WI38 (cell line): ENCODE results near the gene ETV2.
A peak's percentile ranks its signal among the peaks of the same experiment; 100 is the strongest.

ENCODE experiments used
- H3K4me3 ChIP-seq: 2 replicates; pipeline ENCODE4 v1.5.1; 2011; ENCODE audit warnings: low read depth, mild to moderate bottlenecking, control low read depth, low read length
- TF ChIP-seq, protein P1 (sequence below): IDR thresholded peaks from 2 replicates; pipeline ENCODE4 v1.5.1; 2012; ENCODE audit warnings: low read depth, mild to moderate bottlenecking, control low read depth, low read length

ETV2 gene

DNA sequence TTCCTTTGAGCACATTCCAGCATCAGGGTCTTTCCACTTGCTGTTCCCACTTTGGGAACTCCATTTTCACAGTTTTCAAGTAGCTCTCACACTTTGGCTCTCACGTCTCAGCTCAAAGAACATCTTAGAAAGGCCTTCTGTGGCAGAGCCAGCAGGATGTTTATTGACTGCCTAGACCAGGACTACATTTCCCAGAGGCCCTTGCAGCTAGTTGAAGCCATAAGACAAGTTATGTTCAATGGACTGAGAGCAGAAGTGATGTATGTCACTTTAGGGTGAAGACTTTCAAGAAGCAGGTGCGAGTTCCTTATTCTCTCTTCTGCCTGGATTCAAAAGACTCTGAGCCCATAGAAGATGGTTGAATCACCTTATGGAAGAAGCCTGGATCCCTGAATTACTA lies 33.3 kb upstream of the ETV2 start:
- TF ChIP-seq, protein P1, sequence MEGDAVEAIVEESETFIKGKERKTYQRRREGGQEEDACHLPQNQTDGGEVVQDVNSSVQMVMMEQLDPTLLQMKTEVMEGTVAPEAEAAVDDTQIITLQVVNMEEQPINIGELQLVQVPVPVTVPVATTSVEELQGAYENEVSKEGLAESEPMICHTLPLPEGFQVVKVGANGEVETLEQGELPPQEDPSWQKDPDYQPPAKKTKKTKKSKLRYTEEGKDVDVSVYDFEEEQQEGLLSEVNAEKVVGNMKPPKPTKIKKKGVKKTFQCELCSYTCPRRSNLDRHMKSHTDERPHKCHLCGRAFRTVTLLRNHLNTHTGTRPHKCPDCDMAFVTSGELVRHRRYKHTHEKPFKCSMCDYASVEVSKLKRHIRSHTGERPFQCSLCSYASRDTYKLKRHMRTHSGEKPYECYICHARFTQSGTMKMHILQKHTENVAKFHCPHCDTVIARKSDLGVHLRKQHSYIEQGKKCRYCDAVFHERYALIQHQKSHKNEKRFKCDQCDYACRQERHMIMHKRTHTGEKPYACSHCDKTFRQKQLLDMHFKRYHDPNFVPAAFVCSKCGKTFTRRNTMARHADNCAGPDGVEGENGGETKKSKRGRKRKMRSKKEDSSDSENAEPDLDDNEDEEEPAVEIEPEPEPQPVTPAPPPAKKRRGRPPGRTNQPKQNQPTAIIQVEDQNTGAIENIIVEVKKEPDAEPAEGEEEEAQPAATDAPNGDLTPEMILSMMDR, result no peak
- H3K4me3 ChIP-seq, result no peak overlapping the region

DNA sequence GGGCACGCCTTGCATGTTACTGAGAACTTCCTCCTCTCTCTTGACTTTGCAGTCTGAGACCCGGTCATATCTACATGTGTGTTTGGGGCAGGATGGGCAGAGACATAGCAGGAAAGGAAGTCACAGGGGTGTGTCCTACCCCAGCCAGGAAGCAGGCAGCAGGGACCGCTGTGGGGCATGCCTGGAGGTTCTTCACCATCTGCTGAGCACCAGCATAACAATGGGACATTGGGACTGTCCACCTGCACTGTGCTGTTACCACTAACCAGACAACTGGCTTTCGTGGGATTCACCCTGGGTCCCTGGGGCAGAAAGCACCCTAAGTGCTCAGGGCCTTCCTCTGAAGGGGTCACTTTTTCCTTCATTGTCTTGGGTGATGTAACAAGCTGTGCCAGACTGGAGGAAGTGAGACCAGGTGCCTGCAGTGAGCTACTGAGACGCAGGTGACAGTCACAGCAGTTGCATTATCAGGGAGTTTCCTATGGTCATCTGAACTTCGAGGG lies 31.6 kb upstream of the ETV2 start:
- no peak overlapping the region for H3K4me3 ChIP-seq
- TF ChIP-seq, protein P1, result no peak

DNA sequence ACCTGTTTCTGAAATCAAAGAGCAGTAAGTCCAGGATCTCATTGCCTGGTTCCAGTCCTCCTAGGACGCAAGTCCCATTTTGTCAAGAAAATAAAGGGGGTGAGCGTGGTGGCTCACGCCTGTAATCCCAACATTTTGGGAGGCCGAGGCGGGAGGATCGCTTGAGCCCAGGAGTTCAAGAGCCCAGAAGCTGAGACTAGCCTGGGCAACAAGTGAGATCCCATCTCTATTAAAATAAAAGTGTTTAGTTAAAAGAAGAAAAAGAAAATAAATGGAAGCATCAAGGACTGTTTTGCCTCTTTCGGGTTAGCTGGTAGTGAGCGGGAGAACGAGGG lies 29.4 kb upstream of the ETV2 start:
- TF ChIP-seq, protein P1, result no peak
- H3K4me3 ChIP-seq, result peak overlapping the region; percentile 63

DNA sequence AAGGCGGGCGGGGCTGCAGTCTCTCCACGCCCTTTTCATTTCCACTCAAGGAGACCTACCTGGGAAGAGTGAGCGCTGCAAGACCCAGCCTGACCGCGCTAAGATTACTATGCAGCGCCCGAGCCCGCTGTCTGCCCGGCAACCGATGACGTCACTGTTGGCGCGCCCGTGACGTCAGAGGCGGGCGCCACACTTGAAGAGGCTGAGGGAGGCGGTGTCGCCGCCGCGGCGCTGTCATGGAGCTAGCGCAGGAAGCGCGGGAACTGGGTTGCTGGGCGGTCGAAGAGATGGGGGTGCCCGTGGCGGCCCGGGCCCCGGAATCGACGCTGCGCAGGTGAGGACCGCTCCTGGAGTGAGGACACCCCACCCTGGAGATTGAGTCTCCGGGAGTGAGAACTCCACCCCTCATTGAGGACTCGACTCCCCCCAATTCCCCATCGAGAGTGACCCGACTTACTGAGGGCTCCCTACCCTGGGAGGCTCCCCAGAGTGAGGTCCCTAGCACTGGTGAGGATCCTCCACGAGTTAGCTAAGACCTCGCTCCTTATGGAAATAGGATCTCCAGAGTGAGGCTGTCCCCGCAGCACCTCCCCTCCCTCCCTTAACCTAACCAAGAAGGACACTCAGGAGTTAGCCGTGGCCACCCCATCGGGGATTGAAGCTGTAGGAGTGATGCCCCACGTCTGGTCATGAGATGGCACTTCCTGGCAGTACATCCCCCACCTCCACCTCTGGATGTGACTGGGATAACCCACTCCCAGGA lies 28.8 kb upstream of the ETV2 start, which contains the start of gene HAUS5:
HAUS5 (plus strand) TSS at position 177 of the 763 bp plus-strand sequence; CDS start at position 237, 60 bp downstream.
- TF ChIP-seq, protein P1, result no peak

DNA sequence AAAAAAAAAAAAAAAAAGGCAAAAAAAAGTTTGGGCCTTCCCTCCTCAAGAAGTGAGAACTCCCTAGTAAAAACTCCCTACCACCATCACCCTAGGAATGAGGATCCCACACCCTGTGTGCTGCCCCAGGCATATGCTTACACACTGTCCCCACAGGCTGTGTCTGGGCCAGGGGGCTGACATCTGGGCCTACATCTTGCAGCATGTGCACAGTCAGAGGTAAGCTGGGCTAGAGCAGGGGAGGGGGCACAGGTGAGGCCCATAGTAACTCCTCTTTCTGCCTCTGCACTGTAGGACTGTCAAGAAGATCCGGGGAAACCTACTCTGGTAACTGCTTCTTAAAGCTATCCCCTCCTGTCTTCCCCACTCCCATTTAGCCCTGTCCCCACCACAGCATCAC lies 28.0 kb upstream of the ETV2 start:
- TF ChIP-seq, protein P1, result no peak
- H3K4me3 ChIP-seq, result no peak overlapping the region; the same call in 1 of the 2 replicates

More for the DNA sequence above, 28.8 kb upstream of the ETV2 start, which contains the start of gene HAUS5:
- H3K4me3 ChIP-seq, result peak within 1 kb of the TSS; percentile 63

DNA sequence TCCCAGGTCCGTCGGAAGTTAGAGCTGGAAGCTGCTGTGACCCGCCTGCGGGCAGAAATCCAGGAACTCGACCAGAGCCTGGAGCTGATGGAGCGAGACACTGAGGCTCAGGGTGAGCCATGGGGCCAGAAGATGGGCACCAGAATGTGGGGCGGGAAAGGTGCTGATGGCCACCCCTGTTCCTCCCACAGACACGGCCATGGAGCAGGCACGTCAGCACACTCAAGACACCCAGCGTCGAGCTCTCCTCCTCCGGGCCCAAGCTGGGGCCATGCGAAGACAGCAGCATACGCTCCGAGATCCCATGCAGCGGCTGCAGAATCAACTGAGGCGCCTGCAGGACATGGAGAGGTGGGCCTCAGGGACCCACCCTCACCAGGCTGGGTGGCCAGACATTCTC lies 26.5 kb upstream of the ETV2 start:
- TF ChIP-seq, protein P1, result no peak
- no peak overlapping the region for H3K4me3 ChIP-seq

DNA sequence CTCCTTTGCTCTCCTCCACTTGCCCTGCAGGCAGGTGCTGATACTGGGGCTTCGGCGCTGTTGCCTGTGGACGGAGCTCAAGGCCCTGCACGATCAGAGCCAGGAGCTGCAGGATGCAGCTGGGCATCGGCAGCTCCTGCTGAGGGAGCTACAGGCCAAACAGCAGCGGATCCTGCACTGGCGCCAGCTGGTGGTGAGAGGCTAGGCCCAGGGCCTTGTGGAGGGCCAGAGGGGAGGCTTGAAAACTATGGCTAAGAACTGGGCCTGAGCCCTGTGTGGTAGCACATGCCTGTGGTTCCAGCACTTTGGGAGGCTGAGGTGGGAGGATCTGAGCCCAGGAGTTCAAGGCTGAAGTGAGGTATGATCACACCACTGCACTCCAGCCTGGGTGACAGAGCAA lies 22.7 kb upstream of the ETV2 start:
- TF ChIP-seq, protein P1, result no peak
- no peak overlapping the region for H3K4me3 ChIP-seq
